HEK293T (cell line): ENCODE data around the gene CCNYL1.

Experiments
- CTCF ChIA-PET: fragments of 350-600 bp; formaldehyde crosslinking; extraction: SDS; loops from one replicate; lab custom pipeline; 2021; ENCODE audit warnings: antibody characterized with exemption, inconsistent platforms; lab: Yijun Ruan, JAX
- POLR2A ChIA-PET: fragments of 350-600 bp; formaldehyde crosslinking; extraction: SDS; loops from one replicate; lab custom pipeline; 2020; ENCODE audit warnings: antibody characterized with exemption, inconsistent platforms; lab: Yijun Ruan, JAX
- DNase-seq: peaks from one replicate; pipeline ENCODE4 v3.0.0; 2012; ENCODE audit warnings: mixed read lengths; ENCODE audit errors: extremely low spot score
- ARNT ChIP-seq: fragments of 450-650 bp; IDR thresholded peaks from 2 replicates; pipeline ENCODE4 v1.6.1; 2017; ENCODE audit warnings: mild to moderate bottlenecking
- BHLHE40 ChIP-seq: fragments of 450-650 bp; IDR thresholded peaks from 2 replicates; pipeline ENCODE4 v1.6.1; 2016; ENCODE audit warnings: mild to moderate bottlenecking, moderate library complexity, borderline replicate concordance
- CTBP1 ChIP-seq: fragments of 450-650 bp; IDR thresholded peaks from 2 replicates; pipeline ENCODE4 v1.6.1; 2016; ENCODE audit warnings: borderline replicate concordance
- ELF4 ChIP-seq: fragments of 450-650 bp; IDR thresholded peaks from 2 replicates; pipeline ENCODE4 v1.6.1; 2017; ENCODE audit warnings: antibody characterized with exemption
- FOXA1 ChIP-seq: fragments of 450-650 bp; IDR thresholded peaks from 2 replicates; pipeline ENCODE4 v1.6.1; 2016; ENCODE audit warnings: mild to moderate bottlenecking
- FOXK2 ChIP-seq: fragments of 450-650 bp; IDR thresholded peaks from 2 replicates; pipeline ENCODE4 v1.6.1; 2016; ENCODE audit warnings: mild to moderate bottlenecking
- FOXM1 ChIP-seq: fragments of 450-650 bp; IDR thresholded peaks from 2 replicates; pipeline ENCODE4 v1.6.1; 2017; ENCODE audit warnings: mild to moderate bottlenecking, borderline replicate concordance
- HDGF ChIP-seq: fragments of 450-650 bp; IDR thresholded peaks from 2 replicates; pipeline ENCODE4 v1.6.1; 2017; ENCODE audit warnings: antibody characterized with exemption, borderline replicate concordance
- L3MBTL2 ChIP-seq: fragments of 450-650 bp; conservative IDR thresholded peaks from 2 replicates; pipeline ENCODE4 v1.6.1; 2016; ENCODE audit warnings: mild to moderate bottlenecking
- LEF1 ChIP-seq: fragments of 450-650 bp; IDR thresholded peaks from 2 replicates; pipeline ENCODE4 v1.6.1; 2017; ENCODE audit warnings: mild to moderate bottlenecking, borderline replicate concordance
- NFRKB ChIP-seq: fragments of 450-650 bp; IDR thresholded peaks from 2 replicates; pipeline ENCODE4 v1.6.1; 2016; ENCODE audit warnings: mild to moderate bottlenecking, moderate library complexity
- SP1 ChIP-seq: fragments of 450-650 bp; IDR thresholded peaks from 2 replicates; pipeline ENCODE4 v1.6.1; 2017
- SUZ12 ChIP-seq: fragments of 450-650 bp; IDR thresholded peaks from 2 replicates; pipeline ENCODE4 v1.6.1; 2016; ENCODE audit warnings: mild to moderate bottlenecking
- TARDBP ChIP-seq: fragments of 450-650 bp; IDR thresholded peaks from 2 replicates; pipeline ENCODE4 v1.6.1; 2016
- ZNF384 ChIP-seq: fragments of 450-650 bp; IDR thresholded peaks from 2 replicates; pipeline ENCODE4 v1.6.1; 2016
- TF ChIP-seq, protein P1 (sequence below): fragments of 450-650 bp; IDR thresholded peaks from 2 replicates; pipeline ENCODE4 v1.6.1; 2016

CCNYL1 gene

DNA sequence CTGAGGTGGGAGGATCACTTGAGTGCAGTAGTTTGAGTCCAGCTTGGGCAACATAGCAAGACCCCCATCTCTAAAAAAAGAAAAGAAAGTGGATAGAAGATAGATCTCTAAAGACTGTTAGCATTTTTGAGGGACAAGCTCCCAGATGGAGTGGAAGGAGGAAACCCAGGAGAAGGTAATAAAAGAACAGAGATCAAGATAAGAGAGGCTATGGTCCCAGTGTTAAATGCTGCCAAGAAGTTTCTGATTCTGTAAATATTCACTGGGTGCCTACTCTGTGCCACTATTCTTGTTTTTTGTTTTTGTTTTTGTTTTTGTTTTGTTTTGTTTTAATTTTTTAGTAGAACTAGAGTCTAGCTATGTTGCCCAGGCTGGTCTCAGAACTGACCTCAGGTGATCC lies 32.1 kb downstream of the CCNYL1 start:
- no peak for DNase-seq
- TF ChIP-seq TARDBP (no peak), ELF4 (no peak), SUZ12 (no peak), ZNF384 (no peak), FOXK2 (no peak), FOXM1 (no peak), HDGF (no peak), SP1 (no peak), L3MBTL2 (no peak), BHLHE40 (no peak)
- CTCF ChIA-PET: interaction anchor here (0.8 to 1.5 kb wide), 2 partner anchors 9 to 297 kb away, joined by 3 to 6 read pairs; no protein-coding TSS in a partner anchor
- POLR2A ChIA-PET: interaction anchor here (1.5 kb wide), 1 partner anchor 117 kb away, joined by 10 read pairs; the partner anchor contains the start of gene METTL21A

GRCh38 chr2:207744050-207744449 lies 32.6 kb downstream of the CCNYL1 start:
- CTCF ChIA-PET: interaction anchor here (1.5 kb wide), 1 partner anchor 296 kb away, joined by 6 read pairs; no protein-coding TSS in a partner anchor
- DNase-seq: no peak
- POLR2A ChIA-PET: interaction anchor here (1.5 kb wide), 1 partner anchor 118 kb away, joined by 10 read pairs; the partner anchor contains the start of gene METTL21A
- TF ChIP-seq, protein P1, sequence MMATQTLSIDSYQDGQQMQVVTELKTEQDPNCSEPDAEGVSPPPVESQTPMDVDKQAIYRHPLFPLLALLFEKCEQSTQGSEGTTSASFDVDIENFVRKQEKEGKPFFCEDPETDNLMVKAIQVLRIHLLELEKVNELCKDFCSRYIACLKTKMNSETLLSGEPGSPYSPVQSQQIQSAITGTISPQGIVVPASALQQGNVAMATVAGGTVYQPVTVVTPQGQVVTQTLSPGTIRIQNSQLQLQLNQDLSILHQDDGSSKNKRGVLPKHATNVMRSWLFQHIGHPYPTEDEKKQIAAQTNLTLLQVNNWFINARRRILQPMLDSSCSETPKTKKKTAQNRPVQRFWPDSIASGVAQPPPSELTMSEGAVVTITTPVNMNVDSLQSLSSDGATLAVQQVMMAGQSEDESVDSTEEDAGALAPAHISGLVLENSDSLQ: no peak
- TF ChIP-seq ARNT (no peak), L3MBTL2 (no peak), LEF1 (no peak), SUZ12 (no peak), FOXA1 (no peak), BHLHE40 (no peak), FOXK2 (no peak), HDGF (no peak)

DNA sequence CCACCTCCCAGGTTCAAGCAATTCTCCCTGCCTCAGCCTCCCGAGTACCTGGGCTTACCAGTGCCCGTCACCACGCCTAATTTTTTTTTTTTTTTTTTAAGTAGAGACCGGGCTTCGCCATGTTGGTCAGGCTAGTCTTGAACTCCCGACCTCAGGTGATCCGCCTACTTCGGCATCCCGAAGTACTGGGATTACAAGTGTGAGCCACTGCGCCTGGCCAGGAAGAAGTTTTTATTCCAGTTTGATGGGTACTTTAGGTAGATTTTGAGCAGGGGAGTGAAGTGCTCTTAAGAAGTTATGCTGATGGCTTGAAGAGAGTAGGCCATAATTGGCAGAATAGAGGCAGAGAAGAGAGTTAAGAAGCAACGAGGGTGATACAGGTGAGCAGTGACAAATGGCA lies 33.0 kb downstream of the CCNYL1 start:
- ChIA-PET CTCF (interaction anchor here (1.5 kb wide), 1 partner anchor 296 kb away, joined by 6 read pairs; no protein-coding TSS in a partner anchor), POLR2A (interaction anchor here (0.6 to 1.5 kb wide), 2 partner anchors 118 to 119 kb away, joined by 4 to 10 read pairs; partner anchors contain the start of gene METTL21A)
- no peak for TF ChIP-seq SP1
- no peak for TF ChIP-seq BHLHE40
- TF ChIP-seq LEF1: no peak
- TF ChIP-seq ARNT: no peak
- TF ChIP-seq, protein P1: no peak
- TF ChIP-seq HDGF: no peak
- TF ChIP-seq TARDBP: no peak
- no peak for TF ChIP-seq FOXK2
- no peak for TF ChIP-seq CTBP1
- no peak for TF ChIP-seq SUZ12
- no peak for TF ChIP-seq L3MBTL2

DNA sequence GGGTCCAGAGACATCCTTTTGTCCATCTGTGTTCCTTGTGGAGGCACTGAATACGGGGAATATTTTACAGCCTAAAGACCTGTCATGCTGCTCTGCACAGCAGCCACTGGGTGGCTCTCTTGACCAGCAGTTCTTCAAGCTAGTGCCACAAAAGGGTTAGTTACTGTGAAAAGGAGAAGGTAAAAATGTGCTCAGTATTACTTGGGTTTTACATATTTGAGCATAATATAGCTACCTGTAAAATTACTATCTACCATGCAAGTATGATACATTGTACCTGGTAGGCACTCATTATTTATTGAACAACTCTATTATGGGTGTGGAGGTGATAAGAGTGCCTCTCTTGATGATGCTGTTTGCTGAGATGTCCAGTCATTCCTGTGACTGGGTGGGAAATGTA lies 34.7 kb downstream of the CCNYL1 start:
- TF ChIP-seq FOXA1 (no peak), ARNT (no peak), FOXK2 (no peak), TARDBP (no peak), BHLHE40 (no peak)
- DNase-seq: peak; percentile 74
- CTCF ChIA-PET: interaction anchor here (0.6 to 2.0 kb wide), 17 partner anchors 8 to 334 kb away, joined by 3 to 14 read pairs (median 4); no protein-coding TSS in a partner anchor
- POLR2A ChIA-PET: interaction anchor here (1.4 kb wide), 1 partner anchor 24 kb away, joined by 3 read pairs; the partner anchor contains the start of gene FZD5

More for the DNA sequence above, 33.0 kb downstream of the CCNYL1 start:
- no peak for DNase-seq

DNA sequence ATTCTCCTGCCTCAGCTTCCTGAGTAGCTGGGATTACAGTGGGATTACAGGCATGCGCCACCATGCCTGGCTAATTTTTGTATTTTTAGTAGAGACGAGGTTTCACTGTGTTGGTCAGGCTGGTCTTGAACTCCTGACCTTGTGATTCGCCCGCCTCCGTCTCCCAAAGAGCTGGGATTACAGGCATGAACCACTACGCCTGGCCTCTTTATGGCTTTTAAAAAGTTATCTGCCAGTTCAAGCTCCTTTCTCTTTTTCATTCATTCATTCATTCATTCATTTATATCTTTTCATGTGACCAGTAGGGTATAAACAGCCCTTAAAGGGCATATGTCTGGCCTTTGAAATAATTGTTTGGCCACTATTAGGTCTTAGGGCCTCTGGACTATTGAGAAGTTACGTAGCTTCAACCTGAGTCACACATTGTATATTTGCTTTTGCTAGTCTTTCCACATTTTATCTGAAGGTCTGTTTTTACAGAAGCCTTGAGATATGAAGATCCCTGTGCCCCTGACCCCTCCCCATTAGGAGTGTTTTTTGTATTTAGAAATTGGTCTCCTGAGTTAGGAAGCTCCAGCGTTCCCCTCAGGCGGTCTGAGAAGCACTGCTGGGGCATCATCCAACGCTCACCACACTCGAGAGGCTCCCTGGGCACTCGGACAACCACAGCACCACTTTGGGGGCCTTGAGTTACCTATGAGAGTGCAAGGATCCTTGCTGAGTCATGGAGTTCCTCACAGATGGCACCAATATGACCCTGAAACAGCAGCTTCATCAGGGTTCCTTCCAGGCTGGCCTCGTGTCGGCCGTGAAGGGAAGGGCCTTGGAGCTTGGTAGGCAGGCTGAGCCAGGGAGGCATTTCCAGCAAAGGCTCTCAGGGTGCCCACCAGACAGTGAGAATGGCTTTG lies 36.5 kb downstream of the CCNYL1 start:
- no peak for DNase-seq
- CTCF ChIA-PET: interaction anchor here (0.6 to 2.1 kb wide), 5 partner anchors 121 to 293 kb away, joined by 3 to 9 read pairs (median 4); no protein-coding TSS in a partner anchor
- POLR2A ChIA-PET: interaction anchor here (1.0 kb wide), 2 partner anchors 122 to 292 kb away, joined by 3 to 4 read pairs; no protein-coding TSS in a partner anchor
- TF ChIP-seq SUZ12: no peak

DNA sequence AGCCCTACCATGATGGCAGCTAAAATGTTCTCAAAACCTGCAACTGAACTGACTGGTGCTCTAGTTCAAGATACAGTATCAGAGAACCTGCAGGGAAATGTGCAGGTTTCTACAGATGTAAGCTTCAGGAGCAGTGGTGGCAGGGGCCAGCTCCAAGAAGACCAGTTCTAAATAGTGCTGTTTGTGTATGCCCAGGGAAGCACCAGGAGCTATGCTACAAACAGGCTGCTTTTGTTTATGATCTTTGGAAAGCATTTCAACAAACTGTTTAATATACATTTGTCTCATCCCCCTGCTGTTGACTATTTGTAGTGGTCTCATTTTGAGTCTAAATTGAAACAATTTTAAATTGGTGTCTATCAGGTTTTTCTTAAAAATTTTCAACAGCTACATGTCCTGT lies 37.6 kb downstream of the CCNYL1 start:
- no peak for TF ChIP-seq NFRKB
- no peak for TF ChIP-seq L3MBTL2
- no peak for TF ChIP-seq FOXM1
- TF ChIP-seq TARDBP: no peak
- no peak for TF ChIP-seq SP1
- no peak for TF ChIP-seq HDGF
- TF ChIP-seq, protein P1: no peak
- no peak for TF ChIP-seq FOXA1
- DNase-seq: no peak
- CTCF ChIA-PET: interaction anchor here (0.8 to 2.1 kb wide), 4 partner anchors 80 to 291 kb away, joined by 3 to 9 read pairs (median 6); no protein-coding TSS in a partner anchor
- POLR2A ChIA-PET: interaction anchor here (1.2 kb wide), 1 partner anchor 21 kb away, joined by 3 read pairs; the partner anchor contains the start of gene FZD5
